HG03457 (cell line): ENCODE data around the gene HEXIM2.

Source experiments
- ATAC-seq: cut with Tn5 transposase; IDR thresholded peaks from one replicate; pipeline ENCODE4 v1.9.1; 2021; ENCODE audit warnings: moderate number of reproducible peaks; ENCODE audit not compliant: unreplicated experiment

The HEXIM2 gene

GRCh38 chr17:45218895-45219661 lies 57.4 kb downstream of the HEXIM2 start:
- ATAC-seq: no peak
